Measurements from ENCODE around the gene CDYL. TPM values are rescaled to one million over a fixed set of nuclear protein-coding genes. Genes with fewer than 3 reads are reported as not detected.

CDYL gene
- polyA plus RNA-seq, 1 of the 3 experiments (the other 2 are of a cell fraction), result 13.3 TPM

DNA sequence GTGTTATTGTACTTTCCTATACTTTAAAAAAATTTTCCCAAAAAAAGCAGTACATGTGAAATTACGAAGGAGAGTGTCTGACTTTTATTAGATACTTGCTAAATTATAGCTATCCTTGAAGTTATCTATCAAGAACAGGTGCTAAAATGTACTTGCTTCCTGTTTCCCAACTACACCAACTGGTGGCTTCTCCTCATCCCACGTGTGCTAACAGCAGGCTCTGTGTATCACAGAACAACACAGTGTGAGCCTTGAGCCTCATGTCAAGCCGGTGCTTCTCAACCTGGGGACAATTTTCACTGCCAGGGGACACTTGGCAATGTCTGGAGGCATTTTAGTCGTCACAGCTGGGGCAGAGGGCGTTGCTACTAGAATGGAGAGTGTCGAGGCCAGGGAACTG is 36.2 kb upstream of the CDYL start:
- CTCF ChIA-PET, result no interaction called here
- DNase-seq, result no peak
- H3K9me2 ChIP-seq, result no peaks in the 10 kb centered on the region
- WGBS (ENCODE audit: low lambda C conversion rate), result 22% methylated on average over 6 of the region's 6 CpGs
- no peaks in the 10 kb centered on the region for H3F3A ChIP-seq (replicated peaks; ENCODE audit: insufficient read depth)
- no peak overlapping the region for H3K4me3 ChIP-seq (ENCODE audit: low read depth in 2 of 2, low read length in 1 of 2)
- TF ChIP-seq RFX5 (IDR thresholded peaks at IDR 0.05; ENCODE audit: low read length) (no peak), CHD2 (IDR thresholded peaks at IDR 0.05; ENCODE audit: low read length, partially characterized antibody) (no peak), TAF1 (IDR thresholded peaks at IDR 0.05; ENCODE audit: borderline replicate concordance, low read depth, low read length) (no peak), FOSL2 (IDR thresholded peaks at IDR 0.05; ENCODE audit: borderline replicate concordance, low read depth) (no peak), FOXM1 (IDR thresholded peaks at IDR 0.05; ENCODE audit: low read depth) (no peak), CTCF (IDR thresholded peaks at IDR 0.05) (no peak)
- no peak overlapping the region for H2AFZ ChIP-seq (ENCODE audit: low read depth)
- no peaks in the 10 kb centered on the region for H4K20me1 ChIP-seq (ENCODE audit: insufficient read depth)
- H3K4me1 ChIP-seq (ENCODE audit: control insufficient read depth in 1 of 2, insufficient read depth in 2 of 2, low read depth in 1 of 2, low read length in 1 of 2), result no peaks in the 10 kb centered on the region
- POLR2A ChIA-PET, result no interaction called here
- H3K27me3 ChIP-seq (ENCODE audit: insufficient read depth), result no peaks in the 10 kb centered on the region
- H3K9ac ChIP-seq, result no peak overlapping the region
- H3K9me3 ChIP-seq, result no peaks in the 10 kb centered on the region
- H3K4me2 ChIP-seq, result no peak overlapping the region
- no peak overlapping the region for H3K27ac ChIP-seq (ENCODE audit: low read depth in 2 of 2, low read length in 1 of 2)
- H3K79me2 ChIP-seq (ENCODE audit: insufficient read depth), result no peaks in the 10 kb centered on the region
- H3K36me3 ChIP-seq (replicated peaks in 1 of 2; ENCODE audit: control insufficient read depth in 1 of 2, insufficient read depth in 2 of 2, low read length in 1 of 2), result no peaks in the 10 kb centered on the region

GRCh38 chr6:4743062-4743461 is 33.1 kb upstream of the CDYL start:
- Histone ChIP-seq H4K20me1 (ENCODE audit: insufficient read depth) (no peaks in the 10 kb centered on the region), H3K27me3 (ENCODE audit: insufficient read depth) (no peaks in the 10 kb centered on the region), H3F3A (replicated peaks; ENCODE audit: insufficient read depth) (no peaks in the 10 kb centered on the region), H2AFZ (ENCODE audit: low read depth) (no peak overlapping the region), H3K4me2 (no peak overlapping the region), H3K9me2 (no peaks in the 10 kb centered on the region), H3K36me3 (replicated peaks in 1 of 2; ENCODE audit: control insufficient read depth in 1 of 2, insufficient read depth in 2 of 2, low read length in 1 of 2) (no peaks in the 10 kb centered on the region), H3K27ac (ENCODE audit: low read depth in 2 of 2, low read length in 1 of 2) (no peak overlapping the region), H3K79me2 (ENCODE audit: insufficient read depth) (no peaks in the 10 kb centered on the region), H3K4me1 (ENCODE audit: control insufficient read depth in 1 of 2, insufficient read depth in 2 of 2, low read depth in 1 of 2, low read length in 1 of 2) (no peaks in the 10 kb centered on the region), H3K9me3 (no peaks in the 10 kb centered on the region), H3K9ac (no peak overlapping the region), H3K4me3 (ENCODE audit: low read depth in 2 of 2, low read length in 1 of 2) (no peak overlapping the region)
- WGBS (ENCODE audit: low lambda C conversion rate), result 52% methylated on average over 2 of the region's 2 CpGs
- ChIA-PET POLR2A (no interaction called here), CTCF (no interaction called here)
- DNase-seq, result no peak
- TF ChIP-seq CHD2 (IDR thresholded peaks at IDR 0.05; ENCODE audit: low read length, partially characterized antibody) (no peak), FOXM1 (IDR thresholded peaks at IDR 0.05; ENCODE audit: low read depth) (no peak), MXI1 (IDR thresholded peaks at IDR 0.05; ENCODE audit: low read depth, low read length) (no peak), NFIC (IDR thresholded peaks at IDR 0.05; ENCODE audit: borderline replicate concordance) (no peak), RXRA (IDR thresholded peaks at IDR 0.05; ENCODE audit: borderline replicate concordance, low read depth) (no peak), SMC3 (IDR thresholded peaks at IDR 0.05; ENCODE audit: low read depth, low read length) (no peak), GATA2 (CRISPR knock-in tag; IDR thresholded peaks at IDR 0.05) (no peak), JUND (IDR thresholded peaks at IDR 0.05) (no peak), ZBTB33 (IDR thresholded peaks at IDR 0.05; ENCODE audit: borderline replicate concordance, low read depth) (no peak)
